Testis (tissue), 3 donors: ENCODE measurements around the gene UBE2O. TPM values are rescaled to one million over a fixed set of nuclear protein-coding genes. Genes with fewer than 3 reads are reported as not detected.

Experiments used
- DNase-seq: peaks from one replicate; pipeline ENCODE4 v3.0.0-alpha.2; 2019
- H3K27ac ChIP-seq, 2 donors: fragments of 200-600 bp; sonication (generic); one replicate each; pipeline ENCODE4 v1.5.1; 2019
- H3K27me3 ChIP-seq: fragments of 200-600 bp; sonication (generic); one replicate; pipeline ENCODE4 v1.5.1; 2019
- H3K36me3 ChIP-seq: fragments of 200-600 bp; sonication (generic); one replicate; pipeline ENCODE4 v1.5.1; 2017; ENCODE audit warnings: low read depth; ENCODE audit errors: missing control alignments
- H3K4me1 ChIP-seq: fragments of 200-600 bp; sonication (generic); one replicate; pipeline ENCODE4 v1.5.1; 2019
- H3K4me3 ChIP-seq, 2 donors: fragments of 200-600 bp; sonication (generic); one replicate each; pipeline ENCODE4 v1.5.1; 2017 to 2019
- H3K9me3 ChIP-seq: fragments of 200-600 bp; sonication (generic); one replicate; pipeline ENCODE4 v1.5.1; 2017
- POLR2A ChIP-seq: fragments of 450-650 bp; IDR thresholded peaks from one replicate; pipeline ENCODE4 v1.6.1; 2017; ENCODE audit warnings: antibody characterized with exemption, mild to moderate bottlenecking, moderate library complexity
- WGBS, 2 donors: methylation state at CpG; one replicate each; pipeline ENCODE4 v1.1.5; 2018; 5-methylcytosine and 5-hydroxymethylcytosine counted together
- intact Hi-C: fragments of 100-400 bp; cut with DNase I; formaldehyde crosslinking; loops from one replicate; pipeline ENCODE4 v1.15.1; 2023; ENCODE audit warnings: low total_unique reads
- polyA plus RNA-seq: library from polyadenylated mRNA; stranded (reverse); fragments of 350-450 nt; fragmentation: Illumina TruSeq; extraction: RNeasy Lipid Tissue Mini Kit (QIAGEN cat#74804); gene quantifications from one replicate; pipeline ENCODE4 v1.2.3, GENCODE V29; 2014; ENCODE audit warnings: low read depth, low replicate concordance; ENCODE audit not compliant: insufficient read depth
- total RNA-seq, 2 donors: library from RNA; depleted of rRNA; stranded (reverse); fragments of >200 nt; gene quantifications; one replicate each; pipeline ENCODE4 v1.2.3, GENCODE V29; 2016
- TF ChIP-seq, protein P1 (sequence below), 3 experiments: fragments of 450-650 bp in 2 of 3; fragments of 200-600 bp in 1 of 3; sonication (generic) in 1 of 3; IDR thresholded peaks; one replicate each; pipeline ENCODE4 v1.5.1; 2016 to 2019; ENCODE audit warnings: antibody characterized with exemption in 3 of 3, mild to moderate bottlenecking in 2 of 3, moderate library complexity in 1 of 3

Gene UBE2O
- total and polyA plus RNA-seq, 3 donors from 2014 or later, result 40.6 to 58.0 (median 56.6) TPM

DNA sequence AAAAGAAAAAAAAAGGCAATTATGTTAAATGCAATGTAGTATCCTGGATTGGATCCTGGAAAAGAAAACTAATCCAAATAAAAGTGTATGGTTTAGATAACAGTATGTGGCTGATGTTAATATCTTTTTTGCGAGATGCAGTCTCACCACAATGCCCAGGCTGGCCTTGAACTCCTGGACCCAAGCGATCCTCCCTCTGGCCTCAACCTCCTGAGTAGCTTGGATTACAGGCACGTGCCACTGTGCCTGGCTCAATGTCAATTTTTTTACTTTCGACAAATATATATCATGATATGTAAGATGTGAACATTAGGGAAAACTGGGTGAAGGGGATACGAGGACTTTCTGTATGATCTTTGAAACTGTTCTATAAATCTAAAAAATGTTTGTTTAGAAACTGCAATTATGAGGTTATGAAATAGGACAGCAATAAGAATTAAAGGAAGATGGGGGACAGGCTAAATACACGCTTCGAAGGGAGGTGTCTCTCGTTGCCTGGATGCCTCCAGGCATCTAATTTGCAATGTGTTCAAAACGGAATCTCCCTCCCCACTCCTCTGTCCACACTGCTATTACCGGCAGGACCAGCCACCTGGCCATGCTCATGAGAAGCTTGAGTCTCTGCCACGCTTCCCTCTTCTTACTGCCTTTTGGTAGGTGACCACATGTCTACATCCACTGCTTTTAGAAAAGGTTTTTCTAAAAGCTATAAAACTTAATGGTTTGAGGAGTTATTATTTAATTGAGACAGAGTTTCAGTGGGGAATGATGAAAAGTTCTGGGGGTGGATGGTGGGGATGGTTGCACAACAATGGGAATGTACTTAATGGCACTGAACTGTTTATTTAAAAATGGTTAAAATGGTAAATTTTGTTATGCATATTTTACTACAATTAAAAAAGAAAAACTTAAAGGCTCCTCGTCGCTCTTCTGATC is 15.2 kb downstream of the UBE2O start:
- TF ChIP-seq, protein P1, sequence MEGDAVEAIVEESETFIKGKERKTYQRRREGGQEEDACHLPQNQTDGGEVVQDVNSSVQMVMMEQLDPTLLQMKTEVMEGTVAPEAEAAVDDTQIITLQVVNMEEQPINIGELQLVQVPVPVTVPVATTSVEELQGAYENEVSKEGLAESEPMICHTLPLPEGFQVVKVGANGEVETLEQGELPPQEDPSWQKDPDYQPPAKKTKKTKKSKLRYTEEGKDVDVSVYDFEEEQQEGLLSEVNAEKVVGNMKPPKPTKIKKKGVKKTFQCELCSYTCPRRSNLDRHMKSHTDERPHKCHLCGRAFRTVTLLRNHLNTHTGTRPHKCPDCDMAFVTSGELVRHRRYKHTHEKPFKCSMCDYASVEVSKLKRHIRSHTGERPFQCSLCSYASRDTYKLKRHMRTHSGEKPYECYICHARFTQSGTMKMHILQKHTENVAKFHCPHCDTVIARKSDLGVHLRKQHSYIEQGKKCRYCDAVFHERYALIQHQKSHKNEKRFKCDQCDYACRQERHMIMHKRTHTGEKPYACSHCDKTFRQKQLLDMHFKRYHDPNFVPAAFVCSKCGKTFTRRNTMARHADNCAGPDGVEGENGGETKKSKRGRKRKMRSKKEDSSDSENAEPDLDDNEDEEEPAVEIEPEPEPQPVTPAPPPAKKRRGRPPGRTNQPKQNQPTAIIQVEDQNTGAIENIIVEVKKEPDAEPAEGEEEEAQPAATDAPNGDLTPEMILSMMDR (IDR thresholded peaks at IDR 0.05), result no peak
- TF ChIP-seq POLR2A, result no peak
- Histone ChIP-seq H3K36me3 (no peaks in the 10 kb centered on the region), H3K9me3 (no peaks in the 10 kb centered on the region), H3K27me3 (no peaks in the 10 kb centered on the region), H3K4me3 (no peak overlapping the region), H3K27ac (no peak overlapping the region), H3K4me1 (no peaks in the 10 kb centered on the region)
- 76 to 77% methylated on average over 13 of the region's 13 CpGs for WGBS, 2 donors
- intact Hi-C loops, result no loop called here
- no peak for DNase-seq

- no peaks in the 10 kb centered on the region for H3K4me1 ChIP-seq
- H3K36me3 ChIP-seq, result no peaks in the 10 kb centered on the region
- H3K4me3 ChIP-seq, result no peak overlapping the region
- no peak for DNase-seq
- intact Hi-C loops, result no loop called here
- H3K27me3 ChIP-seq, result no peaks in the 10 kb centered on the region
- no peaks in the 10 kb centered on the region for H3K9me3 ChIP-seq
- TF ChIP-seq POLR2A, result no peak
- TF ChIP-seq, protein P1 (IDR thresholded peaks at IDR 0.05), result no peak
- 94 to 96% methylated on average over 11 of the region's 11 CpGs for WGBS, 2 donors
- H3K27ac ChIP-seq, result no peak overlapping the region
Measured at GRCh38 chr17:76435751-76436150, 17.2 kb downstream of the UBE2O start.

- TF ChIP-seq, protein P1 (IDR thresholded peaks at IDR 0.05), result no peak
- Histone ChIP-seq H3K9me3 (no peaks in the 10 kb centered on the region), H3K36me3 (no peaks in the 10 kb centered on the region)
Measured at GRCh38 chr17:76434870-76435269, 18.1 kb downstream of the UBE2O start.

GRCh38 chr17:76433693-76434092 is 19.3 kb downstream of the UBE2O start:
- Histone ChIP-seq H3K4me3 (no peak overlapping the region), H3K27ac (no peak overlapping the region), H3K4me1 (no peaks in the 10 kb centered on the region), H3K27me3 (no peaks in the 10 kb centered on the region), H3K36me3 (no peaks in the 10 kb centered on the region), H3K9me3 (no peaks in the 10 kb centered on the region)
- WGBS, 2 donors, result 94 to 98% methylated on average over 9 of the region's 9 CpGs
- TF ChIP-seq POLR2A, result no peak
- TF ChIP-seq, protein P1 (IDR thresholded peaks at IDR 0.05), result no peak
- intact Hi-C loops, result no loop called here
- DNase-seq, result no peak

More at GRCh38 chr17:76434870-76435269, 18.1 kb downstream of the UBE2O start:
- intact Hi-C loops, result no loop called here
- Histone ChIP-seq H3K27me3 (no peaks in the 10 kb centered on the region), H3K27ac (no peak overlapping the region), H3K4me3 (no peak overlapping the region), H3K4me1 (no peaks in the 10 kb centered on the region)
- WGBS, 2 donors, result 84 to 88% methylated on average over 7 of the region's 7 CpGs
- DNase-seq, result no peak
